Astrocyte of the hippocampus (primary cell): Measurements from ENCODE around the gene EIF2B1.
A peak's percentile ranks its signal among the peaks of the same experiment; 100 is the strongest.
"Not testable (repeated sequence)": the region's sequence is repeated elsewhere in the genome, so short reads cannot be mapped to it uniquely, and the experiment has no call there.

Experiments used
- DNase-seq: peaks from one replicate; pipeline ENCODE4 v3.0.0; 2011; ENCODE audit warnings: low read depth, low spot score

EIF2B1 gene

DNA sequence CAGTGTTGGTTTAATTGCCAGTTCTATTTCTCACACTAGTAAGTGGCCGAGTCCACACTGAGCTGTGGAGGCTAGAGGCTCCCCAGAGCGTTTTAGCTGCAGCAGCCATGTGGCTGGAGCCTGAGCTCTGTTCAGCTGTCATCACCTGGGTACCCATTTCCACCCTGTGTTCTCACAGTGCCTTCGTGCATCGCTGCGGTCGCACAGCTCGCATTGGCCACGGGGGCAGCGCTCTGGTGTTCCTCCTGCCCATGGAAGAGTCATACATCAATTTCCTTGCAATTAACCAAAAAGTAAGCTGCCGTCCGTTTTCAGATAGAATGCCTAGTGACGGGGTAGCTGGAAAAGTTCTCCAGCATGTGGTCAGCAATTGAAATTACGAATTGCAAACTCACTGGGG is 15.9 kb downstream of the EIF2B1 start:
- DNase-seq: no peak

DNA sequence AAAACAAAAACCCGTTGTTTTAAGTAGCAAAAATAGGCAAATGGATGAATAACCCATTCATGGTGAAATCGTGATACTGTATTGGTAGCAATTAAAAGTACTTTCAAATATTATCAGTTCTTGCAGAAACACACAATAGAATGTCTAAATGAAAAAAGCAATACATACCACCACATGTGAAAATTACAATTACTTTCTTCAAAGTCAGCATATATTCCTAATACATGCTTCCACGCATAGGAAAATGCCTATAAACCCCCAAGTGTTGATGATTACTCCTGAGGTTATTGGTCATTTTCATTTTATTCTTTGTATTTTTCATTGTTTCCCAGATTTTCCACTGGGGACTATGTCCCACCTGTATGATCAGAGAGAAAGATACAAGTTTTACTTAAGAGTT is 16.3 kb downstream of the EIF2B1 start:
- no peak for DNase-seq

DNA sequence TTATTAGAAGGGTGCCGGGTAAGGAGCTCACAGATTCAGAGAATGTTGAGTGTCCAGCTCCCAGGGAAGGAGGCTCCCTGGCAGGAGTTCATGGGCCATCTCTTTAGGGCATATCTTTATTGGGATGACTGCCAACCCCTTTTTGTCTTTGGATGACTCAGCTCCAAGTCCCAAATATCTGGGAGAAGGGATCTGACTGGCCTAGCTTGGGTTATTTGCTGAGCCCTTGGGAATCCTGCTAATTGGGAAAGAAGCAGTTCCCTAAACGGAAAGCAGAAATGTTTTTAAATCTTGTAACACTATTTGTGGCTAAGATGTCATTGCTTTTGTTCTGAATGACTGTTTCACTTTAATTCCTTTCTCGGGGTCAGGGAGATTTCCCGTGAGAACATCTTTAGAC is 19.0 kb downstream of the EIF2B1 start:
- DNase-seq: peak; percentile 23

DNA sequence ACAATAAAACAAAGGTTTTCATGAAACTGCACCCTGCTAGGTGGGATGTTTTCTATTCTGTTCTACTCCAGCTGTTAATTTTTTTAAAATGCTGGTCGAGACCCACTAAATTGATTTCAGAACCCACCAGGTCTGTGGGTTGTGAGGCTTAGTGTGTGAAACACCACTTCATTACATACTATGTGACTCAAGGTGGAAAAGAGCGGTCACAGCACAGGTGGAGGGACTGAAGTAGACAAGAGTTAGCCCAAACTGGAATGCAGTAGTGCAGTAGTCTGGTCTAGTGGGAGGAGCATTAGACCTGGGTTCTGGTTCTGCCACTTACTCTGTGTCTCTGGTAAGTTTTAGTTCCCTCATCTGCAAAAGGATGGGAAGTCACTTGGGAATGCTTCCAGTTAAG is 19.4 kb downstream of the EIF2B1 start:
- DNase-seq: no peak

DNA sequence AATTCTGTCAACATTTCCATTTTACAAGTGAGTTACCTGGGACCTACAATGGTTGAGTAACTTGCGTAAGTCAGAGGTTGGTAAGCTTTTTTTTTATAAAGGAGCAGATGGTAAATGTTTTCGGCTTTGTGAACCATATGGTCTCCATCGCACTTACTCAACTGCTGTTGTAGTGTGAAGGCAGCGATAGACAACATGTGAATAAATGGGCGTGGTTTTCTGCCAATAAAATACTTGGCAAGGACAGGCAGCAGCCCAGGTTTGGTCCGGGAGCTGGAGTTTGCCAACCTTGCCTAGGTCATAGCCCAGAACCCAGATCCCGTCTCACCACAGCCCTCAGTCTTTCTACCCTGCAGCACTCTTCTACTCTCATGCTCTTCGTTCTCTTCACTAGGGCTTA is 25.3 kb downstream of the EIF2B1 start:
- no peak for DNase-seq

DNA sequence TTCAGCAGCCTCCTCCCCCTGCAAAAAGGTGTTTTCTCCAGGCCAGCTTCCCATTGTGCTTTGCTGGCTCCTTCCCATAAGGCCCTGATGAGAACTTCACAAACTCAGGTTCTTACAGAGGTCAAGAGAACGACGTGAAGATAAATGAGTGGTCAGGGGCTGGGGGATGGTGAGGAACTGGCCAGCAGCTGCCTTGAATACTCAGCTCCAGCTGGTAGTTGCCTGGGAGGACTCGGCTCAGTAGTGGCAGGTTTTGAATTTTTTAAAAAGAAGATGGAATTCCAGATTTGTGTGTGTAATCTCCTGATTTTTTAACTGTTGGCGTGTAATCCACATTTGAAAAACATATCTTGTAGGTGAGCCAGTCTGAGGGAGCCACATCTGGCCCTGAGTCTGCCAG is 25.7 kb downstream of the EIF2B1 start:
- no peak for DNase-seq

DNA sequence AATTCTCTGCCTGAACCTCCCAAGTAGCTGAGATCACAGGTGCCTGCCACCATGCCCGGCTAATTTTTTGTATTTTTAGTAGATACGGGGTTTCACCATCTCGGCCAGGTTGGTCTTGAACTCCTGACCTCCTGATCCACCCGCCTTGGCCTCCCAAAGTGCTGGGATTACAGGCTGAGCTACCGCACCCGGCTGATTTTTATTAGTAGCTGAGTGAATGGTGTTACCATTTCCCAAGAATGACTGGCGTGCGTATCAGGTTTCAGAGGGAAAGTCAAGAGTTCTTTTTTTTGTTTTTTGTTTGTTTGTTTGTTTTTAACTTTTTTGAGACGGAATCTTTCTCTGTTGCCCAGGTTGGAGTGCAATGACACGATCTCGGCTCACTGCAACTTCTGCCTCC is 30.0 kb downstream of the EIF2B1 start:
- not testable (repeated sequence) for DNase-seq

DNA sequence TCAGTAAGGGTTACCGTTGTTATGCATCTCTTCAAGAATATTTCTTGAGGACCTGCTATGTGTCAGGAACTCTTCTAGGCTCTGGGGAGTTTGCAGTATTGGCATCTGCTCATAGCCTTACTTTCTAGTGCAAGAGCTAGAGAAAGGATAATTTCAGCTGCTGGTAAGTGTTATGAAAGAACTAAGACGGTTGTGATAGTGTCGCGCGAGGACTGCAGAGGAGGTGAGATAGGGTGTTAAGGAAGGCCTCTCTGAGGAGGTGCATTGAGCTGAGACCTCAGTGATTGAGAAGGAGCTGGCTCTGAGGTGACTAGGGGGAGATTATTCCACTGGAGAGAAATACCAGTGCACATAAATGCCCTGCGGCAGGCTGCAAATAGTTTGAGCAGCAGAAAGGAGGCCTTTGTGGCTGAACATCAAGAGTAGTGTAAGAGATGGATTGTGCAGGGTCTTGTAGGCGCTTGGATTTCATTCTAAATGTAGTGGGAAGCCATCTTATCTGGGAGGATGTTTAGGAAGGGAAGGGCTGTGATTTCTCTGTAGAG is 30.8 kb downstream of the EIF2B1 start:
- DNase-seq: peak; percentile 7

DNA sequence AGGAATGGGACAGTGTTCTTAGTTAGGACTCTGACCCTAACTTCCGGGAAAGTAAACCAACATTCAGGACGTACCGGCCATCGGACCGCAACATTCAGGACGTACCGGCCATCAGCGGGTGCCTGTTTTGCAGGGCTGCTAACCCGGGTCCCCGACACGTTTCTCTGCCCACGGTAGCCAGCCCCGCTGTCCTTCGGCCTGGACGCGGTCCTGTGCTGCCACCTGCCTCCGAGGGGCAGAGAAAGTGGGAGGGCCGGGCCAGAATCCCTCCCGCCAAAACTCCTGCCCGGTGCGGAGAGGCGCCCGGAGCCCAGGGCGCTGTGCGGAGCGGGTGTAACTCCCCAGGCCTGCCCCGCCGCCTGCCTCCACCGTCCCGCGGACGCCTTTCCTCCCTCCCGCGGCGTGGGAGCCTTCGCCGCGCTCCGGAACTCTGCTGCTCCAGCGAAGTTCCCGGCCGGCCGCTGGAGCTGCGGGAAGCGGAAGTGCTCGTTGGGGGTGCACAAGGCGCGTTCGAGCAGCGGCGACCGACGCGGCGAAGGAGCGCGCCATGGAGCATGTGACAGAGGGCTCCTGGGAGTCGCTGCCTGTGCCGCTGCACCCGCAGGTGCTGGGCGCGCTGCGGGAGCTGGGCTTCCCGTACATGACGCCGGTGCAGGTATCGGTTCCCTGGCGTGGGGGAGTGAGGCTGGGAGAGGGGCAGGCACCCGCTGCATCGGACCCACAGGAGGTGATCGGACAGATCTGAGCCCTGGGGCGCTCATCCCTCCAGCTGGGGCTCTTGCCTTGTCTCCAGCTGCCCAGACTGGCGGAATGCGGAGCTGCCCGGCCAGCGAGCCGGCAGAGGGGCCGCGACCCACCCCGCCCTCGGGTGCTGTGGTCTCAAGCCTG is 31.6 kb downstream of the EIF2B1 start, which contains the start of gene DDX55:
Gene DDX55, plus strand, starts transcription at position 498 of the 888 bp plus-strand sequence. Its CDS starts 50 bp downstream, at position 548.
- DNase-seq: peak; percentile 94

DNA sequence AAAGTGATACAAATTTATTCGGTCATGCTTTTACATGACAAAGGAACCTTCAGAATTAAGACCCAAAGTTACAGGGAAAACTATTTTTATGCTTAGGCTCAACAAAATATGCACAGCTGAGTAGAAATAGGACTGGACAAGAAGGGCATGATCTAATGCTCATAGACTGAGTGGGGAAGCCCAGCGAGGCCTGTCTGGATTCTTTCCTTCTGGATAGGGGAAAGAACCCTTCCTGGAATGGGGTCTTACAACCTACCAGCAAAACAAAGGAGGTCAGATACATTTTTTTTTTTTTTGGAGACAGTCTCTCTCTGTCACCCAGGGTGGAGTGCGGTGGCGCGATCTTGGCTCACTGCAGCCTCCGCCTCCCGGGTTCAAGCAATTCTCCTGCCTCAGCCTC is 33.8 kb downstream of the EIF2B1 start:
- DNase-seq: no peak

DNA sequence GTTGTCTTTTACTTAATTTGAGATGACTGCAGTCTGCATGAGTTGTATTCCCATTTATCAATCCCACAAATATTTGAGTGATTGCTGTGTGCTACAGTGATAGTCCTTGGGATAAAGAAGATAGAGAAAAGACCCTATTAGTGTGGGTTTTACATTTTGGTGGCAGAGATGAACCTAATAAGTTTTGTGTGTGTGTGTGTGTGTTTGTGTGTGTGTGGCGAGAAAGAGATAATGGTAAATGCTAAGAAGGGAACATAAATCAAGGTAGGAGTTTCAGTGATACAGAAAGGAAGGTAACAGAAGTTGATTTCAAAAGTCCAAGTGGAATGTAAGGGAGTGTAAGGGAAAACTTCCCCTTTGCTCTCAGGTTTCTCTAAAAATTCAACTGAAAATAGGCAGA is 34.2 kb downstream of the EIF2B1 start:
- DNase-seq: no peak

DNA sequence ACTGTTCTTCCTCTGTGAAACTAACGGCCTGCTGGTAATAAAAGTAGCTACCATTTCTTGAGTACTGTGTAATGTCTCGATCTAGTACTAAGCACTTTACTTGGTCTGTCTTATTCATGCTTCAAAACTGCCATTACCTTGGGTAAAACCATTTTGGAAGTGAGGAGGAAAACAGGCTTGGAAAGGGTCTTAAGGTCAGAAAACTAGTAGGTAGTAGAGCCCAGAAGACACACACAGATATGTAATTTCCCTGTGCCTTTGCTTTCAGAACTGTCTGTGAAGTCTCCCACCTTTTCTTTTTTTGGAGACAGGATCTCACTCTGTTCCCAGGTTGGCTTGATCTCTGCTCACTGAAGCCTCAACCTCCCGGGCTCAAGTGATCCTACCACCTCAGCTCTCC is 35.0 kb downstream of the EIF2B1 start:
- no peak for DNase-seq

DNA sequence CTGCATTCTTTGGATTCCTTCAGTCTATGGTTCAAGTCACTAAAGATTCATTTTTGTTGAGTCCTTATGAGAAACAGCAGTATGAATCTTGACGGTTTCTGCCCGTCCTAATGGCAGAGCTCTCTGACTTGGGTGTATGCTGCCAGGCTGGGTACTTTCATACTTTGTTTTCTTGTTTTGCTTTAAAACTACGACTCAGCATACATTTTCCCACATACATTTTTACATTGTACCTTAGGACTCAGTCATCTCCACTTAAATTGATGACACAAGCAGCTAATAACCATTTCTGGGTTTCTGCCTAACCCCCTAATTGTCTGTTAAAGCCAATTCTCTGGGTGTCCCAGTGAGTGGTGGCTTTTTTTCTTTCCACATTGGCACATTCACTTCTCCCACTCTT is 36.4 kb downstream of the EIF2B1 start:
- no peak for DNase-seq

DNA sequence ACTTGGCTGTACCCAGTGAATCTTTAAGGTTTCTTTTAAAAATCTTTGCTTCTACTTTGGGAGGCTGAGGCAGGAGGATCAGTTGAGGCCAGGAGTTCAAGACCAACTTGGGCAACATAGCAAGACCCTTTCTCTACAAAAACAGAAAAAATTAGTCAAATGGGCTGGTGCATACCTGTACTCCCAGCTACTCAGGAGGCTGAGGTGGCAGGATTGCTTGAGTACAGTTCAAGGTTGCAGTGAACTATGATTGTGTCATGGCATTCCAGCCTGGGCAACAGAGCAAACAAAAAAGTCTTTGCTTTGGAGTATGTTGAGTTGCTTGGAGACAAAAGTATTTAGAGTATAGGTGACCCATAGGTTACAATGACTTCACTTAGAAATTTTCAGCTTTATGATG is 37.8 kb downstream of the EIF2B1 start:
- no peak for DNase-seq

DNA sequence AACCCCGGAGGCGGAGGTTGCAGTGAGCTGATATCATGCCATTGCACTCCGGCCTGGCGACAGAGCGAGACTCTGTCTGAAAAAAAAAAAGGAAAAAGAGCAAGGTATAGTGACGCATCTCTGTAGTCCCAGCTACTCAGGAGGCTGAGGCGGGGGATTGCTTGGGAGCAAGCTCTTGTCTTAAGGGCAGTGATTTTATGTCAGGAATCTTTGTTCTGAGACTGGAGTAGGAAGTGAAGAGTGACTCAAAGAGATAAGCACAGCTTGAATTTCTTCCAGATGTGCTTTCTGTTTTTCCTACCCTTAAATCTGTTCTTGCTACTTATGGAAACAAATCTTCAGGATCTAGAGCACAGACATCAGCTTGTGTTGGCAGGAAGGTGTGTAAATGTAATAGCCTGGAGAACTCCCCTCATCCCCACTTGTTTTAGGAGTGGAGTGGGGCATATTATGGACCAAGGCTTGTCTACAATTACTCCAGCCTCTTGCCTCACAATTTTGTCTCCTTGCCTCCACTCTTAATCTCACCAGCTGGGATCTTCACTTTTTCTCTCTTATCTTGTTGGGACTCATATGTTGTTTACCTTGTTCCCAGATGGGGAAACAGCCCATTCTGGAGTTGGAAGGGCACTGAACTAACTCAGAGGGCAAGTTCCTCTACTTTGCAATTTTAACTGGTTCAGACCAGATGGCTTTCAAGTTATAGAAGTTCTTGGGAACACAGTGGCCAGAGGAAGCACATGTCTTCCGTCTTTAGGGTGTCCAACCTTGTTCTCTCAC is 41.6 kb downstream of the EIF2B1 start:
- no peak for DNase-seq

DNA sequence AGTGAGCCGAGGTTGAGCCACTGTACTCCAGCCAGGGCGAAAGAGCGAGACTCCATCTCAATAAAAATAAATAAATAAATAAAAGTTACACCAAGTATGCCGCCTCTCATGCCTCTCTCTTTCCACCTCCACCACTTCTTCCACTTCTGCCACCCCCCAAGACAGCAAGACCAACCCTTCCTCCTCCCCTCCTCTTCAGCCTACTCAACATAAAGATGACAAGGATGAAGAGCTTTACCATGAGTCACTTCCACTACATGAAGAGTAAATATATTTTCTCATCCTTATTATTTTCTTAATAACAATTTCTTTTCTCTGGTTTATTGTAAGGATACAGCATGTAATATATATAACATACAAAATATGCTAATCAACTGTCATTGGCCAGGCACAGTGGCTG is 52.7 kb downstream of the EIF2B1 start:
- no peak for DNase-seq

DNA sequence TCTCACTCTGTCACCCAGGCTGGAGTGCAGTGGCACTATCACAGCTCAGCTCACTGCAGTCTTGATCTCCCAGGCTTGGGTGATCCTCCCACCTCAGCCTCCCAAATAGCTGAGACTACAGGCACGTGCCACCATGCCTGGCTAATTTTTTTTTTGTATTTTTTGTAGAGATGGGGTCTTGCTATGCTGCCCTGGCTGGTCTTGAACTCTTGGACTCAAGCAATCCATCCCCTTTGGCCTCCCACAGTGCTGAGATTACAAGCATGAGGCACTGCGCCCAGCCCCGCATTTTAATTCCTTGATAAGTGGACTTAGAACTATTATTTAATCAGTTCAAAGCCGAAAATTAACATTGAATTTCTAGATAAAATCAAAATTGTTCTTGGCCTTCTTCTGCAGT is 54.7 kb downstream of the EIF2B1 start:
- DNase-seq: not testable (repeated sequence)

DNA sequence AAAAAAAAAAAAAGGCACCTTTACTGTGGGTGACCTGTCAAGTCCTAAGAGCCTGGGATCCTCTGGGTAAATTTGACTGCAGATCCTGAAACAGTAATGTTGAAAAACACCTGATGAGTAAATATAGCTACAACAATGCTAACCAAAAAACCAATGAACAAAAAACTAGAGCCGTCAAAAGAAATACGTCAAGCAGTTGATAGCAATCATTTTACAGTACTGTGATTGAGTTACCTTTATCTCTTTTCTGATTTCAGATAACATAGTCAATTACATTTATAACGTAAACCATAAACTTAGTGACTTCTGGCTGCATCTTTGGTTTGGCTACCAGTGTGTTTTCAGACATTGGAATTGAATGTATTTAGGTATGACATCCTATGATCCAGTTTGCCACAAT is 55.2 kb downstream of the EIF2B1 start:
- no peak for DNase-seq

DNA sequence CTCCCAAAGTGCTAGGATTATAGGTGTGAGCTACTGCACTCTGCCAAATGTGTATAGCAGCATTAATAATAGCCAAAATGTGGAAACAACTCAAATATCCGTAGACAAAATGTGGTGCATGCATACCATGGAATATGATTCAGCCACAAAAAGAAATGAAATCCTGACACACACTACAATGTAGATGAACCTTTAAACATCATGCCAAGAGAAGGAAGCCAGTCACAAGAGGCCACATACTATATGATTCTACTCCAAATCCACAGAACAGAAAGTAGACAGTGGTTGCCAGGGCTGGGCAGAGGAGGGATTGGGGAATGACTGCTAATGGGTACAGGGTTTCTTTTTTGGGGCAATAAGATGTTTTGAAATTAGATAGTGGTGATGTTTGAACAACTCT is 56.9 kb downstream of the EIF2B1 start:
- no peak for DNase-seq

DNA sequence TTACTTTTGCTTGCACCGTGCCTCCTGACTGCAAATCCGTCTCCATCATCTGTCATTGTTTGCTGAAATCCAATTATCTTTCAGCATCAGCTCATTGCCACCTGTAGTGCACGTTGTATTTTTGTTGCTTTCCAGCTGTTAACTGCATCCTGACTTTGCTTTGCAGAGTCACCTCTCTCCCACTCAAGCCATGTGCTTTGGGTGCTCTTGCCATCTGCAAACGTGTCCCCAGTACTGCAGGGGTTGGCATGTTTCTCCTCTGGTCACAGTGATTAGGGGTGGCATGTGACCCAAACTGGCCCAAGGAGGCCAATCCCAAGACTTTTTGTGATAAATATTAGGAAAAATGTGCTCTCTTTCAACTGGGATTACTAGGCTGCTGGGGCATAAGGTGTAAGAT is 59.6 kb downstream of the EIF2B1 start:
- DNase-seq: no peak

DNA sequence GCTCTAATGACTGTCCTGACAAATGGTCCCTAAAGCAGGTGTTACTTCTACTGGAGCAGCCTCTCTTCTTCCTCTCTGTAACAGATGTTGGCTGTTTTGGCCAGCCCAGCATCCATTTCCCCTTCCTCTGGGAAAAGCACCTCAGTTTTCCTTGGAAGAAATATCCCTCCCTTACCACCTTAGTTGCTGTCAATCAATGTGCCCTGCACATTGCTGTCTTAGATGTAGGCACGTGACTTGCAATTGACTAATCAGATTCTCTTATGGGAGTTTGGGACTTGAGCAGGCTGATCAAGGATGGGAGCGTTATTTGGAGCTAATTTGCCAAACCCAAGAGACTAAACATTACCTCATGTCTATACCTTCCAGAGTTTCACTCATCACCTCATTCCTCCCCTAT is 61.1 kb downstream of the EIF2B1 start:
- no peak for DNase-seq

DNA sequence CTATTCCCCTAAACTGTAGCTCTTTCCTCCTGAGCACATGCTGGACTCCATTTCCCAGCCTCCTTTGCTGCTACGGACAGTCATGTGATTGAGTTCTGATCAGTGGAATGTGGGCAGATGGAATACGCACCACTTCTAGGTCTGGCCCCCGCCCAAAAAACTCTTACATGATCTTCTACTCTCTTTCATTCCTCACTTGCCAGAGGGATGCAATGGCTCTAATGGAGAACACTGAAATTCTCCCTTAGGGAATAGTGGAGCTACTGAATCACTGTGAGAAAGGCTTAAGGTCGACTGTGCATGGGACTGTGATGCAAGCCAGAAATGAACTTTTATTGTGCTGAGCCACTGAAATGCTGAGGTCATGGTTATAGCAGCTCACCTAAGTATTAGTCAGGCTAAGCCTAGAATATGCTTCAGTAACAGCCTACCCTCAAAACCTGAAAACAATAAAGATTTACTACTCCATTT is 62.1 kb downstream of the EIF2B1 start:
- peak; percentile 61 for DNase-seq
